Measurements from ENCODE around the gene REG3A. TPM values are rescaled to one million over a fixed set of nuclear protein-coding genes. Genes with fewer than 3 reads are reported as not detected.

REG3A gene
- total RNA-seq, 1 donor from 2014 or later = not detected

DNA sequence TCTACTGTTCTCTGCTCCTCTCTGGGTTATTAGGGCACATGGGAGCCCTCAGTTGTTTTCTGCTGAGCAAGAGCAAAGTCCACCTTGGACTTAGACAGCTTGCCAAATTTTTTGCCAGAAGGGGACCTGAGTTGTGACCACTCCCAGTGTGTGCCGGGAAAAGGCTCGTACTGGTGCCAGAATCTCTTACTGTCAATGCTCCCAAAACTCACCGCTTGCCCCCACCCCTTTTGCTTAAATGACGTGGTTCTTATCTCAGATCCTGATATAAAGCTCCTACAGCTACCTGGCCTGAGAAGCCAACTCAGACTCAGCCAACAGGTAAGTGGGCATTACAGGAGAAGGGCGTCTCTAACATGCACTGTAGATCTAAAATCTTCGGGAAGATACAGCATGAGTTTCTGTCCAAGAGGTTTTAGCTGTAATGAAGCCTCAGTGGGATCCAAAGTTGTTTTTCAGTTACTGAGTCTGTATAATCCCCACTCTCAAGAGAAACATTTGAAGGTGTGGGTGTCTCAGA is 39.3 kb downstream of the REG3A start, which contains the start of gene REG1A:
Gene REG1A (plus strand): TSS at position 295 of the 520 bp plus-strand sequence. CDS start 374 bp downstream, outside the sequence.
- no peak for DNase-seq (ENCODE audit: low read depth)

DNA sequence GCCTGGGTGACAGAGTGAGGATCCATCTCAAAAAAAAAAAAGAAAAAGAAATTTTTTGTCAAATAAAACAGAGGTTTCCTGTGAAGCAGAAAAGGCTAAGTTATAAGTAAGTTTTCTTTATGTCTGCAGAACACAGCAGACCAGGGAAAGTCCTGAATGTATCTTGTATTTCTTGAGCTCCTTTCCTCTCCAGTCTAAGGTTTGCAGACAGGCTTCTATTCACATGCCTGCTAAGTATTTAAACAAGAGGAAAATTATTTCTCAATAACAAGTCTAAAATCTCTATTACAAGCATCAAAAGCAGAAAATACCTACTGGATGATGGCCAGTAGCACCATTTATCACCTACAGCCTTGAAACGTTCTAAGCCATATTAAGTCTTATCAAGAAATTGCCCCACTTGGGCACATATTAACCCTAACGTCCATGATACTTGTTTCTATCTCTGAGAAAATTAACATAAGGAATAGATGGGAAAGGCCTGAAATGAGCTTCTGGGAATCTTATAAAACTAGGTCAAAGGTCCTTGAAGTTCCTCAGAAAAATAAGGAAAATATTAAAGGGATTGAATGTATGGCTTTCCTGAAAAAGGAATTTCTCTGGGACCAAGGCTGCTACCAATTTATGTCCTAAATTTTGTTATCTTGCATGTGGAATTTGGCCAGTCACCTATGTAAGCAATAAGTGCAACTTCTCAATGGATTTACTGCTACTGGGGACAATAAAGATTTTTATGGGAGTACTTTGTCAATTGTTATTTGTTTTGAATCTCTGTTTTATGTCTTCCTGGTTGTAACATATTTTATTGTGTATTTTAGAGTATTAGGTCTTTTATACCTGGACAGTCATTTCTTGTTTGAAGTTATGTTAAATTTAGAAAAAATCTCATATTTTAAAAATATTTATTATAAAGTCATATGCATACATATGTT is 42.3 kb downstream of the REG3A start:
- no peak for DNase-seq (ENCODE audit: low read depth)

DNA sequence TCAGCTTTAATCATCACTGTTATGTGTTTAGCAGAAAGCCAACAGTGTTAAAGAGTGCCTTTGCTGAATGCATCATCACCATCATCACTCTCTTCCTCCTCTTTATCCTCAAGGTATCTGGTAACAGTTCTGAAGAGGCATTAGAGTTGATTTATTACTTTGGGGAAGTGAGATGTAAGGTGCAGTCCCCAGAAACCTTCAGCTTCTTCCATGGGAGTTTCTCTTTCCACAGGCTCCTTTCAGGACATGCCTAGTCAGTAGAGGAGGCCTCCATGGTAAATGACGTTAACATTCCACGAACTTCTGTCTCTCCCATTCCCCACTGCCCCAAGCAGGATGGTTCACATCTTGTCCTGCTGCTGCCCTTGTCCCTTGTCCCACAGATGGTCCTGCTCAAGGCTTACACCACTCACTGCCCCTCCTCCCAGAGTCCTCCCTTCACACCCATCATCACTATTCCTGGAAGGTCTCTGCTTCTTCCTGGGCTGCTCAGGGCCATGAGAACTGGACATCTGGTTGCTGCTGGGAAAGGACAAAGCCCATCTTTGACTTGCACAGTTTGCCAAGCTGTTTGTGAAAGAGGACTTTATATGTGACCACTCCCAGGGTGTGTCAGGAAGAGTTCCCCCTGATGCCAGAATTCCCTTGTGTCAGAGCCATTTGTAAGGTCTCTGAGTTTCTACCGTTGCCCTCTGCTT is 44.6 kb downstream of the REG3A start:
- DNase-seq (ENCODE audit: low read depth) = no peak

DNA sequence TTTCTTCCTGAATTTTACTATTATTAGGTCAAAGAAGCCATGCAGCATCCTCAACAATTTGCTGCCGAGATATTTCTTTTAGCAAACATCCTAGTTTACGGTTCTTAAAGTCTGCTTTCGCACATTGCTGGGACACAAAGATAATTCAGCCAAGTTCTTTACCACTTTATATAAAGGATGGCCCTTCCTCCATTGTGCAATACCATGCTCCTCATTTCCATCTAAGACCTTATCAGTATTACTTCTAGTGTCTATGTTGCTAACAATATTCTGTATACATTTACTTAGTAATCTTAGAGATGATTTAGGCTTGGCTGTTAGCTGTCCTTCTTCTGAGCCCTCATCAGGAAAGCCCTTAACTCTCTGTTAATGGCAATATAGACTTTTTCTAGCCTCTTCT is 47.3 kb downstream of the REG3A start:
- DNase-seq (ENCODE audit: low read depth) = no peak

Other genes starting within 250 kb of the REG3A start
- gene REG3G, start 134.1 kb downstream of the REG3A start, total RNA-seq = not detected in 2 replicates
- not detected in 2 replicates for gene REG1B, start 71.8 kb downstream of the REG3A start, total RNA-seq
- not detected in 2 replicates for gene REG1A, start 39.3 kb downstream of the REG3A start, total RNA-seq